Stimulated activated CD8-positive, alpha-beta memory T cell treated with anti-CD3 and anti-CD28 coated beads, Interleukin-12 subunit alpha, Interleukin-12 subunit beta, amount 100 ng/mL, for 24 hours (primary cell): Measurements from ENCODE around the gene TPM2.

ENCODE experiments used
- DNase-seq: peaks from one replicate; pipeline ENCODE4 v3.0.0-alpha.2; 2020; ENCODE audit errors: extremely low read depth

The TPM2 gene

DNA sequence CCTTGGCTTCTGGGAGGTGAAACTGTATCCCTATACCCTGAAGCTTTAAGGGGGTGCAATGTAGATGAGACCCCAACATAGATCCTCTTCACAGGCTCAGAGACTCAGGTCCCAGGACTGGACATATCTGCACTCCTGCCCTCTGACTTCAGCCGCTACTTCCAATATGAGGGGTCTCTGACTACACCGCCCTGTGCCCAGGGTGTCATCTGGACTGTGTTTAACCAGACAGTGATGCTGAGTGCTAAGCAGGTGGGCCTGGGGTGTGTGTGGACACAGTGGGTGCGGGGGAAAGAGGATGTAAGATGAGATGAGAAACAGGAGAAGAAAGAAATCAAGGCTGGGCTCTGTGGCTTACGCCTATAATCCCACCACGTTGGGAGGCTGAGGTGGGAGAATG lies 10.6 kb downstream of the TPM2 start:
- no peak for DNase-seq

DNA sequence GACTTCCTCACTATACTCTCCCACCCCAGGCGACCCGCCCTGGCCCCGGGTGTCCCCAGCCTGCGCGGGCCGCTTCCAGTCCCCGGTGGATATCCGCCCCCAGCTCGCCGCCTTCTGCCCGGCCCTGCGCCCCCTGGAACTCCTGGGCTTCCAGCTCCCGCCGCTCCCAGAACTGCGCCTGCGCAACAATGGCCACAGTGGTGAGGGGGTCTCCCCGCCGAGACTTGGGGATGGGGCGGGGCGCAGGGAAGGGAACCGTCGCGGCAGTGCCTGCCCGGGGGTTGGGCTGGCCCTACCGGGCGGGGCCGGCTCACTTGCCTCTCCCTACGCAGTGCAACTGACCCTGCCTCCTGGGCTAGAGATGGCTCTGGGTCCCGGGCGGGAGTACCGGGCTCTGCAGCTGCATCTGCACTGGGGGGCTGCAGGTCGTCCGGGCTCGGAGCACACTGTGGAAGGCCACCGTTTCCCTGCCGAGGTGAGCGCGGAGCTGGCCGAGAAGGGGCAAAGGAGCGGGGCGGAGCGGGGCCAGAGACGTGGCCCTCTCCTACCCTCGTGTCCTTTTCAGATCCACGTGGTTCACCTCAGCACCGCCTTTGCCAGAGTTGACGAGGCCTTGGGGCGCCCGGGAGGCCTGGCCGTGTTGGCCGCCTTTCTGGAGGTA lies 13.9 kb downstream of the TPM2 start:
- DNase-seq: no peak

DNA sequence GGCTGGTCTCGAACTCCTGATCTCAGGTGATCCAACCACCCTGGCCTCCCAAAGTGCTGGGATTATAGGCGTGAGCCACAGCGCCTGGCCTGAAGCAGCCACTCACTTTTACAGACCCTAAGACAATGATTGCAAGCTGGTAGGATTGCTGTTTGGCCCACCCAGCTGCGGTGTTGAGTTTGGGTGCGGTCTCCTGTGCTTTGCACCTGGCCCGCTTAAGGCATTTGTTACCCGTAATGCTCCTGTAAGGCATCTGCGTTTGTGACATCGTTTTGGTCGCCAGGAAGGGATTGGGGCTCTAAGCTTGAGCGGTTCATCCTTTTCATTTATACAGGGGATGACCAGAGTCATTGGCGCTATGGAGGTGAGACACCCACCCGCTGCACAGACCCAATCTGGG lies 14.5 kb downstream of the TPM2 start:
- DNase-seq: no peak

DNA sequence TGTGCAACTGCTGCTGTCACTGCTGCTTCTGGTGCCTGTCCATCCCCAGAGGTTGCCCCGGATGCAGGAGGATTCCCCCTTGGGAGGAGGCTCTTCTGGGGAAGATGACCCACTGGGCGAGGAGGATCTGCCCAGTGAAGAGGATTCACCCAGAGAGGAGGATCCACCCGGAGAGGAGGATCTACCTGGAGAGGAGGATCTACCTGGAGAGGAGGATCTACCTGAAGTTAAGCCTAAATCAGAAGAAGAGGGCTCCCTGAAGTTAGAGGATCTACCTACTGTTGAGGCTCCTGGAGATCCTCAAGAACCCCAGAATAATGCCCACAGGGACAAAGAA lies 15.7 kb downstream of the TPM2 start:
- DNase-seq: no peak

DNA sequence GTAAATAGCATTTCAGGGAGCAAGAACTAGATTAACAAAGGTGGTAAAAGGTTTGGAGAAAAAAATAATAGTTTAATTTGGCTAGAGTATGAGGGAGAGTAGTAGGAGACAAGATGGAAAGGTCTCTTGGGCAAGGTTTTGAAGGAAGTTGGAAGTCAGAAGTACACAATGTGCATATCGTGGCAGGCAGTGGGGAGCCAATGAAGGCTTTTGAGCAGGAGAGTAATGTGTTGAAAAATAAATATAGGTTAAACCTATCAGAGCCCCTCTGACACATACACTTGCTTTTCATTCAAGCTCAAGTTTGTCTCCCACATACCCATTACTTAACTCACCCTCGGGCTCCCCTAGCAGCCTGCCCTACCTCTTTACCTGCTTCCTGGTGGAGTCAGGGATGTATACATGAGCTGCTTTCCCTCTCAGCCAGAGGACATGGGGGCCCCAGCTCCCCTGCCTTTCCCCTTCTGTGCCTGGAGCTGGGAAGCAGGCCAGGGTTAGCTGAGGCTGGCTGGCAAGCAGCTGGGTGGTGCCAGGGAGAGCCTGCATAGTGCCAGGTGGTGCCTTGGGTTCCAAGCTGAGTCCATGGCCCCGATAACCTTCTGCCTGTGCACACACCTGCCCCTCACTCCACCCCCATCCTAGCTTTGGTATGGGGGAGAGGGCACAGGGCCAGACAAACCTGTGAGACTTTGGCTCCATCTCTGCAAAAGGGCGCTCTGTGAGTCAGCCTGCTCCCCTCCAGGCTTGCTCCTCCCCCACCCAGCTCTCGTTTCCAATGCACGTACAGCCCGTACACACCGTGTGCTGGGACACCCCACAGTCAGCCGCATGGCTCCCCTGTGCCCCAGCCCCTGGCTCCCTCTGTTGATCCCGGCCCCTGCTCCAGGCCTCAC lies 16.3 kb downstream of the TPM2 start, which contains the start of gene CA9:
Gene CA9, plus strand, starts transcription at position 797 of the 893 bp plus-strand sequence. Its CDS starts 32 bp downstream, at position 829.
- DNase-seq: no peak

DNA sequence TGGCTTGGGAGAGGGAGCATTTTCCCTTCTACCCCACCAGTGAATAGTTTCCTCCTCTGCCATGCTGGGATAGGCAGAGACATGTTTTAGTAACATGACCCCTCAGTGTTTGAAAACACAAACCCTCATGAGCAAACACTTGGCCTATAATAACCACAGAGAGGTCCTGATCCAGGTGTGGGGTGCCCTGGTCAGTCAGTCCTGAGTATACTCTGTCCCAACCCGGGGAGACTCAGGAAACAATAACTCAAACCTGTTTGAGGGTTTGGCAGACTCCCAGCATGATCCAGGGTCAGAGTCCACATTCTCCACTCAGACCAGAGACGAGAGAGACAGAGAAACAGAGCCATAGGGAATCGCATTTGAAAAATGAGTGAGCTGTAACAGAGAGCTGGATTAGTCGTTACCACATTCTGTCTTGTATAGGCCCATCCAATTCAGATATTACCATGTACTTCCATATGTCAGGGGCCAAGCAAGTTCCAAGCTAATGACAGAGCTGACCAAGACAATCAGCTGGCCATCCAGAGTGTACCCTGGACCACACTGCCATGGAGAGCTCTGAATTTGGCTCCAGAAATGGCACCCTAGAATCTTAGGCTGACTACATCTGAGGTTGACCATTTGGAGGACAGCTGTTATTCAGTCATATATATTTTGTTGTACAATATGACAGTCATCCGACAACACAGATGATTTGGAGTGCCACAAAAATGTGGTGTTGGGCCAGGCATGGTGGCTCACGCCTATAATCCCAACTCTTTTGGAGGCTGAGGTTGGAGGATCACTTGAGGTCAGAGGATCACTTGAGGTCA lies 20.2 kb downstream of the TPM2 start:
- DNase-seq: no peak

DNA sequence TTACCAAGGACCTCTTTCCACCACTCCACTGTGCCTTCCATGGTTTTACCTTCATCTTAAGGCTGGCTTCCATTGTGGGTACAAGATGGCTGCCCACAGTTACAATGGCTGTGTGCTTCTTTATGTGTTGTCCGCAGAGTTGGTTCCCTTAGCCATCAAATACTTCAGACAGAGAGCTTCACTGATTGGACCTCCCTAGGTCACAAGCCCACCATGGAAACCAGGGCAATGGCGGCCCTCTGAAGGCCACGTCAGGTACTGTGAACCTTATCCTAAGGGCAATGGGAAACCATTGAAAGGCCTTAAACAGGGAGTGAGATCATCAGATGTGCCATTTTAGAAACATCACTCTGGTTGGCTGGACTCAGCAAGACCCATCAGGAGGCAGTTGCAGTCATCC lies 21.8 kb downstream of the TPM2 start:
- DNase-seq: no peak

DNA sequence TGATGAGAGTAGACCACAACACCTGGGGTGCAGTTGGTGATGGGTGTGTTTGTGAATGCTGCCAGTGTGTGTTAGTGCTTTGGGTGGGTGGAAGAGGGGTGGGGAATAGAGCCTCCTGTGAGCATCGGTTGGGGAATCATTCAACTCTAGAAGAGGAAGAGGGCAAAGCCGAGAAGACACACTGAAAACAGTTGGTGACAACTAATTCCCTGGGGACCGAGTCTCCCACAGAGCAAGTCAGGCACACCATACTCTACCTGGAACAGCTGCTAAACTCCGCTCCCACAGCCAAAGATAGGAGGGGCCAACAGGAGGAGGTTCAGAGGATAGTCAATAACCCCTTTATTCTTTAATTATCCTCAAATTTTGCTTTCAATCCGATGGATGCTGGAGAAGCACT lies 23.2 kb downstream of the TPM2 start:
- no peak for DNase-seq

DNA sequence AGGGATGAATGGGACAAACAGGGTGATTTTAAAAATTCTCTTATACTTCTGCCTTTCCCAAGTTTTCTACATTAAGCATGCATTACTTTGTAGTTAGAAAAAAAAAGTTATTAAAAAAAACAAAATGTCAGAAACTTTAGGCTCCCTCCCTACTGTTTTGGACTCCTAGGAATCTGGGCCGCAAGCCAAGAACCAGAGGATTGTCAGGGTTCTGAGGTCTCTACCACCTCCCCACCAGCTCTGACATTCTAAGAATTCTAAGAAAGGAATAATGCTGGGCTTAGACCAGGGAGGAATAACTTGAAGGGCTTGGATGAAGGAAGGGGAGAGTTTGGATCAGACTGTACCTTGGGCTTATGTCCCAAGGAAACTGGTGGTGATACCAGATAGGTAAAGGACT lies 23.7 kb downstream of the TPM2 start:
- no peak for DNase-seq

DNA sequence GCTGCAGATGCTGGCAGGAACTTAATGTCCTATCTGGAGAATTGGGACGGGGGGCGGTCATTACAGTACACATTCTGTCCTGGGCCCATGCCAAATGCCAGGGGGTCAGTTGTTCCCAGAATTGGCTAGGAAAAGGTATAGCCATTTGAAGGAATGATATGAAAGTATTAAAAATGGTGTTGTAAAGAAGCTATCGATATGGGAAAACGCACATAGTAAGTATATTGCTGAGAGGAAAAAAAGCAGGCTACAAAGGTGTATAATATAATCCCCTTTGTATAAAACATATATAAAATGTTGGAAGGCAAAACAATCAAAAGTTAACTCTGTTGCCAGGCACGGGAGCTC lies 24.3 kb downstream of the TPM2 start:
- no peak for DNase-seq

DNA sequence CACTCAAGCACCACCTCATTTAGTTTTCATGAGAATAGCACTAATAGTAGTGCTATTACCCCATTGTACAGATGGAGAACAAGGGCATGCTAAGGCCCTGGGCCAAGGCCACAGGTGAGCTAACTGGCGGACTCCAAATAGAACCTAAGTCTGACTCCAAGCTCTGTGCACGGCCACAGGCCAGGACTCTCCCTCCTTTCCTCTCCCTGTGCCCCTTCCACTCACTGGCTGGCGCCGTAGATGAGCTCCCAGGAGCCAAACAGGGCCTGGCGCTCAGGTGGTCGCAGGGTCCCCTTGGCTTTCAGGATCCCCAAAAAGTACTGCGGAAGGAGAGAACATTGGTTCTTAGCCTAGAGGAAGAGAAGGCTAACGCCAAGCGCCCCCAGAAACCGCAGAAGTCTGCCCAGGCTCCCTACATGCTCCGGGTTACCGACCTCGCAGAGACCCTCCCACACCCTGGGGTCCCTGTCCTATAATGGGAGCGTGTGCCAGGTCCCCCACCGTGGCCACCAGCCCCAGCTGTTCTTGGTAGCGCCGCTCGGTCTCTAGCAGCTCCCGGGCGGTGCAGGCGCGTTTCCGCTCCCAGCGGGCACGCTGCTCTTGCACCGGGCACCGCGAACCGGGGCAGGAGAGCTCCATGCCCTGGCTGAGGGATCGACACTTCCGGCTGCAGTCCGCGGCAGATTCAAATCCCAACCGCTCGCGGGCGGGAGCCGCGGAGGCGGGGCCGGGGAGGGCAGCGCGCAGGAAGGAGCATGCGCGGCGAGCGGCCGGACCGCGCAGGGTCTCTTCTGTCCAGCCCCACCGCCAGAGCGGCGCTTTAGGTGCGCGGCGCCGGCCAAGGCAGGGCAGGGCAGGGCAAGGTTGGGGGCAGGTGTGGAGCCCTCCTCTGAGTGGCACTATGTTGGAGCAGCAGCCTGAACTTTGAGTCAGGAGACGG lies 24.9 kb downstream of the TPM2 start, which contains the start of gene ARHGEF39:
Gene ARHGEF39, minus strand, starts transcription at position 665 of the 940 bp plus-strand sequence. Its CDS starts 26 bp downstream, at position 639.
- DNase-seq: no peak

DNA sequence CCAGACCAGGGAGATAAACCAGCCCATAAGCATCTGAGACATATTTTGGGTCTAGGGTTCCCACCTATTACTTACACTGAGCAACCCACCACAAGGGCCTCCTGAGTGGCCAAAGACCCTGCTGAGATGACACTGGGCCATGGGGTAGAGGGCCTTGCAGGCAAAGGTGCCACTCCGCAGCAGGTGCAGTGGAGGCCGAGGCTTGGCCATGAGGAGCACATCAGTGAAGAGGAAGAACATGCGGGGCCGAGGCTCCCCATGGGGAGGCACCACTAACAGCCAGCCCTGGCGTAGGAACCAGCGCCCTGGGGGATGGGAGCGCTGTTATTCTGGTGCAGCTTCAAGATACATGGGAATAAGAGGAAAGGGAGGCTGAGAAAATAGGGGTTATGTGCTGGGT lies 27.3 kb downstream of the TPM2 start:
- DNase-seq: no peak

DNA sequence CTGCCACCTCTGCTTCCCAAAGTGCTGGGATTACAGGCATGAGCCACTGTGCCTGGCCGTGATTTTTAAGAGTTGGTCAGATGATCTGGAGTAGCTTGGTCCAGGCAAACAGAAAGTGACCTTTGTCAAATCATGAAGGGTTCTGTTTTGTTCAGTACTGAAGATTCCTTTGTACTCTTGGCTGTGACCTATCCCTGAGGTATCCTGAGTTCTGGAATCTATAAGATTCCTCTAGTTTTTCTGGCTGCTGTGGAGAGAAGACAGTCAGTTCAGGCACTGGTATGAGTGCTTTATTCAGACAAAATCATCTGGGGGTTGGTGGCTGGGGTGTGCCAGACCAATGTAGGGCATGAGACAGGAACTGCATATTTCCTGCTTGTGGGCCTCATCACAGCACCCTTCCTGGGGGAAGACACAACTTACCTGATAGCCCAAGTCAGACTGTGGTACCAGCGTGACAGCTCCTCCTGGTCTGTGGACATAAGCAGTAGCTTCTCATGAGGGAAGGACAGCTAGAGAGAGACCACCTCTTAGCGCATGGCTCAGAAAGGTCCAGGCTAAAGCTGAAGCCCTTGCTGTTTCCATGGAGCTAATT lies 27.9 kb downstream of the TPM2 start:
- DNase-seq: no peak

DNA sequence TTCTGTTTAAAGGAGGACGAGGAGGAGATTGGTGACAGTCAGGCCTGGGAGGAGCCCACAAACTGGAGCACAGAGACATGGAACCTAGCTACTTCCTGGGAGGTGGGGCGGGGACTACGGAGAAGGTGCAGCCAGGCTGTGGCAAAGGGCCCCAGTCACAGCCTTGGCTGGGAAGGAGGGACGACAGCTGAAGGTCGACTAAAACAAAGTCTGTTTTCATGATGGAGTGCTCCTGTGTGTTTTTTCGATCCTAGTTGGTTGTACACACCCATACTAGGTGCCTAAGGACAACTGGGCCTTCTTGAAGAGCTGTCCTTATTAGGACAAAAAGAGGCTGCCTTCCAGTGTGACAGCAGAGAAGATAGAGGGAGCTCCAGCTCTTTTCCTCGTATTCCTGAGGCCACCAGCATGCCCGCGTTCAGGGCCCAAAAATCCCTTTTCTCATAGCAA lies 28.7 kb downstream of the TPM2 start:
- no peak for DNase-seq

DNA sequence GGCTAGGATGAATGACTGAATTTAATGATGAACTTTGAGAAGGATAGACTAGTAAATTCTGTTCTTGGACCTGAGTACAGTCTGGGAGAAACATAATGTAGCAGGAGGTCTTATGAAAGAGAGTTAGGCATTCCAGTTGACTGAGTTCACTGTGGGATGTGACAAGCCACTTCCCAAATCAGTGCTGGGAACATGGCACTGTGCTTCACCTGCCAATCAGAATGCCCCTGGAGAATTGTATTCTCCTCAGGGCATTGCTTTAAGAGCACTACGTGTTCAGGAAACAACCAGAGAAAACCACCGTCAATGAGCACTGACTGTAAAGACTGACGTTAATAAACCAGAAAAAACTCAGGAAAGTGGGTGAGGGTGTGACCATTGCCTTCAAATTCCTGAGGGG lies 30.4 kb downstream of the TPM2 start:
- DNase-seq: no peak

DNA sequence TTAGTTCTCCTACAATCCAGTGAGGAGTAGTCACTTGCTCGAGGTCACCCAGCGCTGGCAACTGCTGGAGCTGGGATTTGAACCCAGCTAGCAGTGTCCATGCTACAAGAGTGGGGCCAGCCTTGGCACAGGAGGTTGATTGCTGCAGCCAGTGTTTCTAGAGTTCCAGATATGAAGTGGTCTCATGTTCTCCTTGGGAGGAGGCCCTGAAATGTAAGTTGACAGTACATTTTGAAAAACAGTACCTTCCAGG lies 30.8 kb downstream of the TPM2 start:
- DNase-seq: no peak

DNA sequence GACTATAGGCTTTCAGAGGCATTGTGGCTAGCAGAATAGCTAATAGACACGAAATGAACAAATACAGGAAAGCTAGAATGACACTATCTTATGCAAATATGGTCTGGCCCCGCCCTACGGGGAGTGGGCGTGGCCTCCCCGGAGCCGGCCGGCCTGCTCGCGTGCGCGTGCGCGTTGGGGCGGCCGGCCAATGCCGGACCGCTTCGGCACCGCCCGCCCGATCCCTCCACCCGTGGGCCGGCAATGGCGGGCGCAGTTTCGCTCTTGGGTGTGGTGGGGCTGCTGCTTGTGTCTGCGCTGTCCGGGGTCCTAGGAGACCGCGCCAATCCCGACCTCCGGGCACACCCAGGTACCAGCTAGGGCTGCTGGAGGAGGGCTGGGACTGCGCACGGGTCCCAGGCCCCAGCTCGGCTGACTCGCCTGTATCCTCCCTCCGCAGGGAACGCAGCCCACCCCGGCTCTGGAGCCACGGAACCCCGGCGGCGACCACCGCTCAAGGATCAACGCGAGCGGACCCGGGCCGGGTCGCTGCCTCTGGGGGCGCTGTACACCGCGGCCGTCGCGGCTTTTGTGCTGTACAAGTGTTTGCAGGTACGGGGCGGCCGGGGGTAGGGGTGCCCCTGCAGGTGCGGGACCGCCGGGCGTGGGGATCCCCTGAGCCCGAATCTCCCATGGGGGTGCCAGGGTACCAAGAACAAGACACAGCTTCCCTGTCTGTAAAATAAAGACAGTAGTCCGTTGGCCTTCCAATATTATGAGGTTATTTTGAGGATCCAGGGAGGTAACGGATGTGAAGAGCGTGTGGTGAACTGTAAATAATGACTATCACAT lies 31.4 kb downstream of the TPM2 start, which contains the start of gene CCDC107:
Gene CCDC107, plus strand, starts transcription at position 156 of the 831 bp plus-strand sequence. Its CDS starts 88 bp downstream, at position 244.
- DNase-seq: peak; percentile 58

DNA sequence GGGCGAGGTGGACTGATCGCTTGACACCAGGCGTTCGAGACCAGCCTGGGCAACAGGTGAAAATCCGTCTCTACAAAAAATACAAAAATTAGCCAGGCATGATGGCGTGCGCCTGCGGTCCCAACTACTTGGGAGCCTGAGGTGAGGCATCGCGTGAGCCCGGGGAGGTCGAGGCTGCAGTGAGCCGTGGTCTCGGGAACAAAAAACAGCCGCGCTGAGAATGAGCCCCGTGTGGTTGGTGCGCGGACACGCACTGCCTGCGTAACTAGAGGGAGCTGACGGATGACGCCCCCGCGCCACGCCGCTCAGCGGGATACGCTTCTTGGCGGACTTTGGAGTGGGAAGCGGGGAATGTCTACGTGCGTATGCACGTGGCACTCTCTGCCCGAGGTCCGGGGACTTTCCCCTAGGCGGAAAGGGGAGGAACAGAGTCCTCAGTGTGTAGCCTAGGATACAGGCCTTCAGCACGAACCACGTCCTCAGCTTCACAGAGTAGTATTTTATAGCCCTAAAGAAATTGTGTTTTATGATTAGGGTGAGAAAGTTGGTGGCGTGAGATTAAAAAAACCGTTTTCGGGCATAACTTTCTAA lies 32.1 kb downstream of the TPM2 start, which contains the start of gene RMRP:
Gene RMRP, minus strand, starts transcription at position 474 of the 591 bp plus-strand sequence.
- peak; percentile 89 for DNase-seq

DNA sequence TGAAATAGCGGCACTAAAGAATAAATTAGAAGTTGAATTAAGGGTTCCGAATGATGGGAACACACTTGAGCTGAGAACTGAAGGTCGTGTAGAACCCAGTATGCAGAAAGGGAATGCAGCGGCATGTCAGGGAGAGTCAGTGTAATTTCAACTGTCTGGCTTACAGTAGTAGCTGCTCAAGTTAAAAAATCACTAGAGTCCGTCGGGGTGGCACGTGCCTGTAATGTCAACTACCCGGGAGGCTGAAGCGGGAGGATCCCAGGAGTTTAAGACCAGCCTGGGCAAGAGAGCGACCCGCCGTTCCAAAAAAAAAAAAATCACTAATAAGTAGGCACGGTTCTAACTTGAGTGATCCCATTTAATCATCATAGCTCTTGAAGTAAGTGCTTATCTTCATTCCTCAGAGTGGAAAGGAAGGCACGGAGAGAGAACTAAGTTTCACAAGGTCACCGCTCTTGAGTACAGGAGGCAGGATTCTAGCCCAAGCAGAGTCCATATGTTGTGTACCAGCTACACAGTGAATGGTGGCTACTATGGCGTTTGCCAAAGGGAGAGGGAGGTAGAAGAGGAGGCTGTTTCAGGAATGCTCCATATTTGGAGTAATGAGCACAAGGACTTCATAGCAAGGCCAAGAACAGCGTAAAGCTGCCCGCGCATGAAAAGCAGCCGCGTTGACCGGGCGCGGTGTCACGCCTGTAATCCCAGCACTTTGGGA lies 32.7 kb downstream of the TPM2 start:
- DNase-seq: no peak
